K562 (cell line): ENCODE results near the gene CACNG6. TPM values are rescaled to one million over a fixed set of nuclear protein-coding genes. Genes with fewer than 3 reads are reported as not detected.

ENCODE experiments used
- ATAC-seq: fragments of 200-7000 bp; cut with Tn5 transposase; 3 replicates; pipeline ENCODE4 v1.9.1; 2020; ENCODE audit warnings: moderate library complexity
- BruUV-seq: library from RNA; stranded (reverse); fragments of 400-500 nt; replicated peaks from 2 replicates; lab custom pipeline; 2021; lab: Mats Ljungman, UMichigan
- CTCF ChIA-PET: fragments of 300-600 bp; formaldehyde crosslinking; extraction: SDS; loops from one replicate; lab custom pipeline; 2021; ENCODE audit warnings: low intra/inter-chr PET ratio; lab: Yijun Ruan, JAX
- POLR2A ChIA-PET: fragments of 300-600, 350-650 bp; sonication (Branson Sonifier 250); formaldehyde crosslinking; extraction: SDS; loops from one replicate; lab custom pipeline; 2021; ENCODE audit warnings: antibody characterized with exemption, inconsistent platforms; lab: Yijun Ruan, JAX
- DNase-seq, 4 experiments: peaks; one replicate each; pipeline versions ENCODE4 v3.0.0 to v3.0.0-alpha.2; 2011 to 2018; ENCODE audit warnings: low spot score in 3 of 4, mixed read lengths in 3 of 4; ENCODE audit errors: extremely low read depth in 1 of 4
- FAIRE-seq: peaks from 2 replicates; lab custom pipeline; 2011; peaks lifted over from hg19 to GRCh38; lab: Jason Lieb, UNC
- H2AFZ ChIP-seq: 2 replicates; pipeline ENCODE4 v1.6.0; 2011; ENCODE audit warnings: low read depth, low read length, control low read depth, inconsistent platforms
- H3K27ac ChIP-seq: fragments of 200-600 bp; 3 replicates; pipeline ENCODE4 v1.8.0; 2011; ENCODE audit warnings: low read depth, mild to moderate bottlenecking, control low read depth, inconsistent platforms, low read length, moderate library complexity, mixed read lengths; ENCODE audit errors: extremely low read depth
- H3K27me3 ChIP-seq, 2 experiments: fragments of 300-600 bp in 1 of 2; 2 replicates in 1 of 2; 3 replicates in 1 of 2; pipeline versions ENCODE4 v1.6.0 to v1.8.0; 2011; ENCODE audit warnings: inconsistent platforms in 2 of 2, low read length in 2 of 2, mild to moderate bottlenecking in 1 of 2, mixed read lengths in 1 of 2, moderate library complexity in 1 of 2; ENCODE audit not compliant: control insufficient read depth in 2 of 2, insufficient read depth in 2 of 2
- H3K36me3 ChIP-seq: fragments of 300-600 bp; 3 replicates; pipeline ENCODE4 v1.8.0; 2011; ENCODE audit warnings: mild to moderate bottlenecking, low read length, inconsistent platforms; ENCODE audit not compliant: control insufficient read depth, insufficient read depth
- H3K4me1 ChIP-seq, 2 experiments: fragments of 200-600 bp in 1 of 2; replicated peaks in 1 of 2; 2 replicates in 1 of 2; 3 replicates in 1 of 2; pipeline versions ENCODE4 v1.5.1 to v1.8.0; 2011; ENCODE audit warnings: inconsistent platforms in 2 of 2, low read length in 2 of 2, mild to moderate bottlenecking in 1 of 2, mixed read lengths in 1 of 2, moderate library complexity in 1 of 2; ENCODE audit not compliant: control insufficient read depth in 2 of 2, insufficient read depth in 2 of 2
- H3K4me2 ChIP-seq: 2 replicates; pipeline ENCODE4 v1.6.1; 2011; ENCODE audit warnings: low read length, control low read depth, inconsistent platforms, mixed read lengths; ENCODE audit not compliant: insufficient read depth
- H3K4me3 ChIP-seq: fragments of 200-600 bp; sonication (generic), shearing (Covaris generic); 2 replicates; pipeline ENCODE4 v1.5.1; 2016; ENCODE audit warnings: control low read depth, inconsistent platforms
- H3K79me2 ChIP-seq: fragments of 200-600 bp; 3 replicates; pipeline ENCODE4 v1.8.0; 2011; ENCODE audit warnings: low read length, inconsistent platforms; ENCODE audit not compliant: control insufficient read depth, insufficient read depth
- H3K9ac ChIP-seq, 2 experiments: 2 replicates each; pipeline versions ENCODE4 v1.6.0 to v1.6.1; 2011; ENCODE audit warnings: low read depth in 2 of 2, low read length in 2 of 2, control low read depth in 1 of 2, inconsistent platforms in 1 of 2, mild to moderate bottlenecking in 1 of 2, mixed read lengths in 1 of 2; ENCODE audit not compliant: insufficient read depth in 1 of 2
- H3K9me1 ChIP-seq: one replicate; pipeline ENCODE4 v1.6.0; 2011; ENCODE audit warnings: inconsistent platforms, mild to moderate bottlenecking, low read length, moderate library complexity; ENCODE audit not compliant: control insufficient read depth, insufficient read depth
- H3K9me3 ChIP-seq: replicated peaks from 2 replicates; pipeline ENCODE4 v1.5.1; 2011; ENCODE audit warnings: low read depth, low read length, inconsistent platforms; ENCODE audit not compliant: control insufficient read depth, insufficient read depth
- H4K20me1 ChIP-seq: replicated peaks from 2 replicates; pipeline ENCODE4 v1.6.1; 2011; ENCODE audit warnings: low read length, inconsistent platforms, mixed read lengths; ENCODE audit not compliant: control insufficient read depth, insufficient read depth
- HMBOX1 ChIP-seq: sonication (generic); IDR thresholded peaks from 2 replicates; pipeline ENCODE4 v1.6.1; 2016
- MAFG ChIP-seq: fragments of 450-650 bp; conservative IDR thresholded peaks from 2 replicates; pipeline ENCODE4 v1.6.1; 2016; ENCODE audit warnings: missing genetic modification characterization, missing compliant biosample characterization
- SLC30A9 ChIP-seq: fragments of 250-450 bp; sonication (Bioruptor Pico); IDR thresholded peaks from 2 replicates; pipeline ENCODE4 v1.8.0; 2022; ENCODE audit warnings: mild to moderate bottlenecking, moderate library complexity
- SP2 ChIP-seq: IDR thresholded peaks from 2 replicates; pipeline ENCODE4 v1.6.1; 2011; ENCODE audit warnings: mild to moderate bottlenecking, low read depth, low read length, moderate library complexity; ENCODE audit not compliant: poor library complexity, severe bottlenecking; ENCODE audit errors: extremely low read depth
- THAP7 ChIP-seq: fragments of 250-450 bp; sonication (Bioruptor Pico); IDR thresholded peaks from 2 replicates; pipeline ENCODE4 v1.5.0; 2021
- ZC3H8 ChIP-seq: fragments of 450-650 bp; IDR thresholded peaks from 2 replicates; pipeline ENCODE4 v1.6.1; 2017
- WGBS: fragments of 100-300 bp; shearing (Covaris generic); methylation state at CpG from one replicate; pipeline ENCODE4 v1.1.6; 2016; ENCODE audit warnings: low coverage, mixed read lengths; ENCODE audit not compliant: insufficient coverage; ENCODE audit errors: missing lambda C conversion rate; 5-methylcytosine and 5-hydroxymethylcytosine counted together
- in situ Hi-C: fragments of 300-500 bp; cut with MboI; formaldehyde crosslinking; loops from 4 replicates; pipeline ENCODE4 v1.15.0; 2018; ENCODE audit warnings: inconsistent platforms, mixed read lengths
- intact Hi-C: fragments of 100-400 bp; cut with micrococcal nuclease; formaldehyde crosslinking; loops from 2 replicates; pipeline ENCODE4 v1.14.2; 2022
- polyA plus RNA-seq, 8 experiments: library from polyadenylated mRNA; depleted of rRNA in 4 of 8; stranded (reverse) in 5 of 8; unstranded in 3 of 8; fragments of >200 nt; fragmentation: Nextera tagmentation in 2 of 8; fragmentation: Illumina TruSeq in 1 of 8; extraction: Ambion mirVana in 2 of 8; extraction: Trizol in 1 of 8; gene quantifications; 2 replicates each; pipeline versions ENCODE4 v1.2.1 to v1.2.3, GENCODE V29; 2011 to 2014; ENCODE audit warnings: inconsistent platforms in 1 of 8, missing spikeins in 1 of 8
- total RNA-seq, 7 experiments: library from RNA; depleted of rRNA in 6 of 7; stranded (reverse); fragments of >200 nt in 6 of 7; fragmentation: Illumina TruSeq in 2 of 7; extraction: Trizol in 2 of 7; gene quantifications; 2 replicates each; pipeline versions ENCODE4 v1.2.1 to v1.2.3, GENCODE V29; 2011 to 2021; ENCODE audit warnings: low replicate concordance in 1 of 7

Gene CACNG6
- total and polyA plus RNA-seq, 9 of the 15 experiments (the other 6 are each of a cell fraction or from before 2014, with no cell fraction given) = not detected

- Histone ChIP-seq H4K20me1 (no peaks in the 10 kb centered on the region), H3K27me3 (no peaks in the 10 kb centered on the region), H3K9ac (no peak overlapping the region), H3K4me1 (0 out of 5 replicates have a peak, but pooled peaks cover 0 to 3% of the 10 kb centered on the region in 2 experiments), H3K4me3 (no peak overlapping the region)
- ATAC-seq = no peak
- TF ChIP-seq MAFG (tag) (no peak), HMBOX1 (no peak), ZC3H8 (no peak), SLC30A9 (CRISPR knock-in tag) (no peak), SP2 (no peak), THAP7 (CRISPR knock-in tag) (no peak)
- TF ChIP-seq, all 486 proteins: peak for 0
- no peak for FAIRE-seq
- no peak overlapping the region for H3K27ac ChIP-seq
- POLR2A ChIA-PET = interaction anchor here (0.6 kb wide), 2 partner anchors 116 to 325 kb away, joined by 3 read pairs; no protein-coding TSS in a partner anchor
- H3K4me2 ChIP-seq = no peak overlapping the region
- no peaks in the 10 kb centered on the region for H3K36me3 ChIP-seq
- no peaks in the 10 kb centered on the region for H3K79me2 ChIP-seq
- intact Hi-C loops (no loop called here), in situ Hi-C loops (no loop called here)
- CTCF ChIA-PET = interaction anchor here (0.6 to 2.9 kb wide), 5 partner anchors 187 to 246 kb away, joined by 3 to 18 read pairs (median 4); no protein-coding TSS in a partner anchor
- no TSS peak for BruUV-seq
- no peak for DNase-seq
- H3K9me1 ChIP-seq = no peaks in the 10 kb centered on the region
- 56% methylated on average over 3 of the region's 3 CpGs for WGBS
- H3K9me3 ChIP-seq = no peaks in the 10 kb centered on the region
- H2AFZ ChIP-seq = no peak overlapping the region
Observed at GRCh38 chr19:54029301-54029700, 37.9 kb downstream of the CACNG6 start.
